Nephron (organoid): Measurements from ENCODE around the gene BLOC1S3.

Experiments used
- H3K27ac Mint-ChIP-seq, 3 experiments: 2 replicates each; pipeline ENCODE4 v1.8.0; 2020; ENCODE audit warnings: mixed read lengths in 3 of 3, mild to moderate bottlenecking in 2 of 3, moderate library complexity in 1 of 3
- H3K27me3 Mint-ChIP-seq: 2 replicates; pipeline ENCODE4 v1.8.0; 2021; ENCODE audit warnings: low read depth, mild to moderate bottlenecking, moderate library complexity, mixed read lengths
- H3K36me3 Mint-ChIP-seq: 2 replicates; pipeline ENCODE4 v1.8.0; 2020; ENCODE audit warnings: low read depth, mixed read lengths
- H3K4me1 Mint-ChIP-seq: 2 replicates; pipeline ENCODE4 v1.8.0; 2020; ENCODE audit warnings: mixed read lengths
- H3K4me3 Mint-ChIP-seq, 3 experiments: 2 replicates each; pipeline ENCODE4 v1.8.0; 2020; ENCODE audit warnings: mild to moderate bottlenecking in 3 of 3, mixed read lengths in 3 of 3, moderate library complexity in 2 of 3
- H3K9me3 Mint-ChIP-seq: 2 replicates; pipeline ENCODE4 v1.8.0; 2020; ENCODE audit warnings: mixed read lengths
- TF ChIP-seq, protein P1 (sequence below), 3 experiments: fragments of 200-600 bp; sonication (generic); IDR thresholded peaks; one replicate each; pipeline ENCODE4 v1.5.0; 2021; ENCODE audit warnings: antibody characterized with exemption in 3 of 3; ENCODE audit not compliant: unreplicated experiment in 3 of 3

Gene BLOC1S3

GRCh38 chr19:45205810-45206209, 27.2 kb downstream of the BLOC1S3 start:
- no peak overlapping the region for H3K4me3 Mint-ChIP-seq

GRCh38 chr19:45206328-45206727, 27.7 kb downstream of the BLOC1S3 start:
- Mint-ChIP-seq H3K4me1 (no peaks in the 10 kb centered on the region), H3K36me3 (no peaks in the 10 kb centered on the region), H3K4me3 (no peak overlapping the region), H3K27ac (no peak overlapping the region), H3K27me3 (peaks cover 4% of the 10 kb centered on the region), H3K9me3 (no peaks in the 10 kb centered on the region)
- TF ChIP-seq, protein P1, sequence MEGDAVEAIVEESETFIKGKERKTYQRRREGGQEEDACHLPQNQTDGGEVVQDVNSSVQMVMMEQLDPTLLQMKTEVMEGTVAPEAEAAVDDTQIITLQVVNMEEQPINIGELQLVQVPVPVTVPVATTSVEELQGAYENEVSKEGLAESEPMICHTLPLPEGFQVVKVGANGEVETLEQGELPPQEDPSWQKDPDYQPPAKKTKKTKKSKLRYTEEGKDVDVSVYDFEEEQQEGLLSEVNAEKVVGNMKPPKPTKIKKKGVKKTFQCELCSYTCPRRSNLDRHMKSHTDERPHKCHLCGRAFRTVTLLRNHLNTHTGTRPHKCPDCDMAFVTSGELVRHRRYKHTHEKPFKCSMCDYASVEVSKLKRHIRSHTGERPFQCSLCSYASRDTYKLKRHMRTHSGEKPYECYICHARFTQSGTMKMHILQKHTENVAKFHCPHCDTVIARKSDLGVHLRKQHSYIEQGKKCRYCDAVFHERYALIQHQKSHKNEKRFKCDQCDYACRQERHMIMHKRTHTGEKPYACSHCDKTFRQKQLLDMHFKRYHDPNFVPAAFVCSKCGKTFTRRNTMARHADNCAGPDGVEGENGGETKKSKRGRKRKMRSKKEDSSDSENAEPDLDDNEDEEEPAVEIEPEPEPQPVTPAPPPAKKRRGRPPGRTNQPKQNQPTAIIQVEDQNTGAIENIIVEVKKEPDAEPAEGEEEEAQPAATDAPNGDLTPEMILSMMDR (IDR thresholded peaks at IDR 0.05; ENCODE audit: unreplicated experiment in 3 of 3): no peak

More at GRCh38 chr19:45205810-45206209, 27.2 kb downstream of the BLOC1S3 start:
- H3K4me1 Mint-ChIP-seq: no peaks in the 10 kb centered on the region
- no peaks in the 10 kb centered on the region for H3K9me3 Mint-ChIP-seq
- H3K27me3 Mint-ChIP-seq: no peaks in the 10 kb centered on the region
- H3K27ac Mint-ChIP-seq: no peak overlapping the region
- TF ChIP-seq, protein P1 (IDR thresholded peaks at IDR 0.05; ENCODE audit: unreplicated experiment in 3 of 3): no peak
- H3K36me3 Mint-ChIP-seq: no peaks in the 10 kb centered on the region

DNA sequence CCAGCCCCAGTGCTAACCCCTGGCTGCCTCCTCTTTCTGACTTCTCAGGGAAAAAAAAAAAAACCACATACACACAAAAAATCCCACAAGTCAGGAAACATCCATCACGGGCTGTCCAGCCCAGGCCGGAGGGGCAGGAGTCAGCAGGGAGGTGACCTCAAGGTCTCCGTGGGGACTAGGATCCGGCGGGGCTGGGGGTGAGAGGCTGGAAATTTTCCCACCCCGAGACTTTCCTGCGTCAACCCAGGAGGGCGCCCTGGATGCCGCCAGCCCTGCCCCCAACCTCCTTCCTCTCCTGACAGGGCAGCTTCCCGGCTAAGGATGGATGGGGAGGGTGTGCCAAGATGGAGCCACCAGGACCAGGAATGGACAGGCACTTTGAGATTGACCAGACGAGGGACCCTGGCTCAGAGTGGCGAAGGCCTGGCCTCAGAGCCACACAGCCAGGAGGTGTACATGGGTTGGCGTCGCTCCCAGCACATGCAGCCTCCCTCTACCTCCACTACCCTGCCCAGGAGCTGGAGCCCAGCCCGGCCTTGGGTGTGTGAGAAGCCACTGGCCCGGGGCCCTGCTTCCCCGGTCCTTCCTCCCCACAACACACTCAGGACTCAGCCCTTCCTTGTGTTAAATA, 33.3 kb downstream of the BLOC1S3 start:
- peaks cover 46% of the 10 kb centered on the region for H3K27me3 Mint-ChIP-seq
- TF ChIP-seq, protein P1 (IDR thresholded peaks at IDR 0.05; ENCODE audit: unreplicated experiment in 3 of 3): no peak
- H3K4me3 Mint-ChIP-seq: no peak overlapping the region
- H3K36me3 Mint-ChIP-seq: no peaks in the 10 kb centered on the region
- H3K27ac Mint-ChIP-seq: peak overlapping the region in 1 of 3 experiments; percentile 38
- peaks cover 17% of the 10 kb centered on the region for H3K4me1 Mint-ChIP-seq
- H3K9me3 Mint-ChIP-seq: no peaks in the 10 kb centered on the region

GRCh38 chr19:45213031-45213430, 34.4 kb downstream of the BLOC1S3 start:
- Mint-ChIP-seq H3K27me3 (peaks cover 58% of the 10 kb centered on the region), H3K9me3 (no peaks in the 10 kb centered on the region), H3K36me3 (no peaks in the 10 kb centered on the region), H3K27ac (no peak overlapping the region), H3K4me1 (peaks cover 20% of the 10 kb centered on the region), H3K4me3 (no peak overlapping the region)
- TF ChIP-seq, protein P1 (IDR thresholded peaks at IDR 0.05; ENCODE audit: unreplicated experiment in 3 of 3): no peak

- peaks cover 31% of the 10 kb centered on the region for H3K4me1 Mint-ChIP-seq
- peaks cover 78% of the 10 kb centered on the region for H3K27me3 Mint-ChIP-seq
- TF ChIP-seq, protein P1 (IDR thresholded peaks at IDR 0.05; ENCODE audit: unreplicated experiment in 3 of 3): no peak
- peak overlapping the region in 2 of 3 experiments; percentile 36 to 64 for H3K4me3 Mint-ChIP-seq
- no peaks in the 10 kb centered on the region for H3K9me3 Mint-ChIP-seq
- H3K36me3 Mint-ChIP-seq: no peaks in the 10 kb centered on the region
- H3K27ac Mint-ChIP-seq: peak overlapping the region in 1 of 3 experiments; percentile 11
These were observed 37.0 kb downstream of the BLOC1S3 start for GRCh38 chr19:45215391-45216191.
